Tibial nerve (tissue), 4 donors: Measurements from ENCODE around the gene HECTD1. TPM values are rescaled to one million over a fixed set of nuclear protein-coding genes. Genes with fewer than 3 reads are reported as not detected.

ENCODE experiments used
- DNase-seq, 2 donors: peaks; one replicate each; pipeline ENCODE4 v3.0.0-alpha.2; 2019; ENCODE audit warnings: low spot score in 2 of 2
- H3K27ac ChIP-seq, 4 donors: fragments of 200-600 bp; sonication (generic) in 3 of 4; one replicate each; pipeline ENCODE4 v1.5.1; 2017 to 2019; ENCODE audit warnings: mild to moderate bottlenecking in 1 of 4
- H3K27me3 ChIP-seq, 2 donors: fragments of 200-600 bp; sonication (generic) in 1 of 2; one replicate each; pipeline versions ENCODE4 v1.5.1 to v1.6.0; 2017 to 2019
- H3K36me3 ChIP-seq, 3 donors: fragments of 200-600 bp; sonication (generic); one replicate each; pipeline ENCODE4 v1.5.1; 2018 to 2019
- H3K4me1 ChIP-seq, 4 donors: fragments of 200-600 bp; sonication (generic) in 3 of 4; one replicate each; pipeline ENCODE4 v1.5.1; 2017 to 2019
- H3K4me3 ChIP-seq, 4 donors: fragments of 200-600 bp; sonication (generic) in 3 of 4; one replicate each; pipeline ENCODE4 v1.5.1; 2017 to 2019; ENCODE audit warnings: mild to moderate bottlenecking in 1 of 4, moderate library complexity in 1 of 4
- H3K9me3 ChIP-seq, 4 donors: fragments of 200-600 bp; sonication (generic) in 3 of 4; one replicate each; pipeline ENCODE4 v1.5.1; 2017 to 2019
- EP300 ChIP-seq, 2 donors: sonication (generic); formaldehyde crosslinking; IDR thresholded peaks; one replicate each; pipeline ENCODE4 v1.6.1; 2017; ENCODE audit warnings: antibody characterized with exemption in 2 of 2, mild to moderate bottlenecking in 1 of 2
- POLR2A ChIP-seq, 2 donors: fragments of 450-650 bp; IDR thresholded peaks; one replicate each; pipeline ENCODE4 v1.6.1; 2017; ENCODE audit warnings: antibody characterized with exemption in 2 of 2, mild to moderate bottlenecking in 2 of 2, moderate library complexity in 2 of 2
- WGBS, 2 donors: methylation state at CpG; one replicate each; pipeline ENCODE4 v1.1.5; 2018; 5-methylcytosine and 5-hydroxymethylcytosine counted together
- total RNA-seq, 4 donors: library from RNA; depleted of rRNA; stranded (reverse); fragments of >200 nt; gene quantifications; one replicate each; pipeline ENCODE4 v1.1.0, GENCODE V29; 2016
- TF ChIP-seq, protein P1 (sequence below), 5 experiments: fragments of 200-600 bp in 3 of 5; fragments of 450-650 bp in 2 of 5; sonication (generic) in 3 of 5; IDR thresholded peaks; one replicate each; pipeline ENCODE4 v1.5.1; 2016 to 2019; ENCODE audit warnings: antibody characterized with exemption in 5 of 5, mild to moderate bottlenecking in 3 of 5, moderate library complexity in 2 of 5

The HECTD1 gene
- total RNA-seq, 4 donors from 2014 or later: 183 to 225 (median 207) TPM

DNA sequence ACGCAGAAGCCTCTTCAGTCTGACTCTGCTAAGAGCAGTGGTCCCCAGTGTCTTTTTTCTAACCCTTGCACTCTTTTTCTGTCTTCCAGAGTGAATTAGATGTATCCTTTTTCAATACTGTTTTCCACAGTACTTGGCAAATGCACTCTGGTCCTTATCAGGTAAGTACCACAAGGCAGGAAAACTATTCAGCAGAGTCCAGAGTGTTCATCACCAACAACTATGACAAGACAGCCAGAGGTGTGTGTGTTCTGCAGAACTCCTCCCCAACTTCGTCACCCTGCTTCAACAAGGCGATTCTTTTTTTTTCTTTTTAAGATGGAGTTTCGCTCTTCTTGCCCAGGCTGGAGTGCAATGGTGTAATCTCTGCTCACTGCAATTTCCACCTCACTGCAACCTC is 127.1 kb downstream of the HECTD1 start:
- DNase-seq: no peak
- 87 to 89% methylated on average over 4 of the region's 4 CpGs for WGBS, 2 donors
- TF ChIP-seq POLR2A (IDR thresholded peaks at IDR 0.05) (no peak), EP300 (IDR thresholded peaks at IDR 0.05) (no peak)
- TF ChIP-seq, protein P1, sequence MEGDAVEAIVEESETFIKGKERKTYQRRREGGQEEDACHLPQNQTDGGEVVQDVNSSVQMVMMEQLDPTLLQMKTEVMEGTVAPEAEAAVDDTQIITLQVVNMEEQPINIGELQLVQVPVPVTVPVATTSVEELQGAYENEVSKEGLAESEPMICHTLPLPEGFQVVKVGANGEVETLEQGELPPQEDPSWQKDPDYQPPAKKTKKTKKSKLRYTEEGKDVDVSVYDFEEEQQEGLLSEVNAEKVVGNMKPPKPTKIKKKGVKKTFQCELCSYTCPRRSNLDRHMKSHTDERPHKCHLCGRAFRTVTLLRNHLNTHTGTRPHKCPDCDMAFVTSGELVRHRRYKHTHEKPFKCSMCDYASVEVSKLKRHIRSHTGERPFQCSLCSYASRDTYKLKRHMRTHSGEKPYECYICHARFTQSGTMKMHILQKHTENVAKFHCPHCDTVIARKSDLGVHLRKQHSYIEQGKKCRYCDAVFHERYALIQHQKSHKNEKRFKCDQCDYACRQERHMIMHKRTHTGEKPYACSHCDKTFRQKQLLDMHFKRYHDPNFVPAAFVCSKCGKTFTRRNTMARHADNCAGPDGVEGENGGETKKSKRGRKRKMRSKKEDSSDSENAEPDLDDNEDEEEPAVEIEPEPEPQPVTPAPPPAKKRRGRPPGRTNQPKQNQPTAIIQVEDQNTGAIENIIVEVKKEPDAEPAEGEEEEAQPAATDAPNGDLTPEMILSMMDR (IDR thresholded peaks at IDR 0.05): no peak
- H3K27me3 ChIP-seq: no peaks in the 10 kb centered on the region
- H3K9me3 ChIP-seq: no peaks in the 10 kb centered on the region
- peaks cover 0 to 6% (median 0%) of the 10 kb centered on the region in 4 donors for H3K4me1 ChIP-seq
- no peak overlapping the region for H3K27ac ChIP-seq
- peaks cover 0 to 25% (median 0%) of the 10 kb centered on the region in 3 donors for H3K36me3 ChIP-seq
- H3K4me3 ChIP-seq: no peak overlapping the region

- H3K9me3 ChIP-seq: no peaks in the 10 kb centered on the region
Observed at GRCh38 chr14:31080056-31080455, 127.5 kb downstream of the HECTD1 start.

GRCh38 chr14:31078766-31079165 is 128.8 kb downstream of the HECTD1 start:
- Histone ChIP-seq H3K9me3 (no peaks in the 10 kb centered on the region), H3K4me1 (peaks cover 0 to 6% (median 0%) of the 10 kb centered on the region in 4 donors), H3K27ac (no peak overlapping the region), H3K36me3 (peaks cover 0 to 27% (median 0%) of the 10 kb centered on the region in 3 donors), H3K4me3 (no peak overlapping the region), H3K27me3 (no peaks in the 10 kb centered on the region)
- 31 to 36% methylated on average over 2 of the region's 2 CpGs for WGBS, 2 donors
- DNase-seq: no peak
- TF ChIP-seq, protein P1 (IDR thresholded peaks at IDR 0.05): no peak
- no peak for TF ChIP-seq EP300 (IDR thresholded peaks at IDR 0.05)

More at GRCh38 chr14:31080056-31080455, 127.5 kb downstream of the HECTD1 start:
- H3K27me3 ChIP-seq: no peaks in the 10 kb centered on the region
- WGBS, 2 donors: 57 to 60% methylated on average over 3 of the region's 3 CpGs
- peaks cover 0 to 25% (median 0%) of the 10 kb centered on the region in 3 donors for H3K36me3 ChIP-seq
- H3K4me3 ChIP-seq: no peak overlapping the region
- H3K27ac ChIP-seq: no peak overlapping the region
- peaks cover 0 to 6% (median 0%) of the 10 kb centered on the region in 4 donors for H3K4me1 ChIP-seq
- TF ChIP-seq POLR2A (IDR thresholded peaks at IDR 0.05) (no peak), EP300 (IDR thresholded peaks at IDR 0.05) (no peak)
- TF ChIP-seq, protein P1 (IDR thresholded peaks at IDR 0.05): no peak
- no peak for DNase-seq

DNA sequence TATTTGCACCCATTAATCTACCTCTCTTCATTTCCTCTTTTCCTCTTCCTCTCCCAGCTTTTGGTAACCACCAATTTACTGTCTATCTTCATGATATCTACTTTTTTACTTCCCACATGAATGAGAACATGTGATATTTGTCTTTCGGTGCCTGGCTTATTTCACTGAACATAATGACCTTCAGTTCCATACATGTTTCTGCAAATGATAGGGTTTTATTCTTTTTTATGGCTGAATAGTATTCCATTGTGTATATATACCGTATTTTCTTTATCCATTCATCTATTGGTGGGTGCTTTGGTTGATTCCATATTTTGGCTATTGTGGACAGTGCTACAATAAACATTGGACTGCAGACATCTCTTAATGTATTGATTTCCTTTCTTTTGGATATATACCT is 132.4 kb downstream of the HECTD1 start:
- no peaks in the 10 kb centered on the region for H3K27me3 ChIP-seq
- 92 to 96% methylated on average over 2 of the region's 2 CpGs for WGBS, 2 donors

DNA sequence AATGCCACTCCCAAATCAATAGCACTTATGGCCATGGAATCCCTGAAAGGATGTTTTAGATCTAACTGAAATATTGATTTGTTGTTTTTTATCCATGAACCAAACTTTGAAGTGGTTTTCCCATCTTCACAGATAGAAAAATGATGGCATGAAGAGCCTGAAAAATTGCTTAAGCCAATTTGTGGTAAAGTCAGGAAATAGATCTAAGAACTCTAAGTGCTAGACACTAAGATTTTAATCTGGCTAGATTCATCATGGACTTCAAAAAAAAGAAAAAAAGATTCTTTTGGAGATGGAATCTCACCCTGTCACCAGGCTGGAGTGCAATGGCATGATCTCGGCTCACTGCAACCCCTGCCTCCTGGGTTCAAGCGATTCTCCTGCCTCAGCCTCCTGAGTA is 136.4 kb downstream of the HECTD1 start:
- no peak for DNase-seq
- TF ChIP-seq POLR2A (IDR thresholded peaks at IDR 0.05) (no peak), EP300 (IDR thresholded peaks at IDR 0.05) (no peak)
- TF ChIP-seq, protein P1 (IDR thresholded peaks at IDR 0.05): no peak
- no peaks in the 10 kb centered on the region for H3K27me3 ChIP-seq
- no peak overlapping the region for H3K27ac ChIP-seq
- 96 to 98% methylated on average over 2 of the region's 2 CpGs for WGBS, 2 donors
- H3K36me3 ChIP-seq: peaks cover 0 to 53% (median 0%) of the 10 kb centered on the region in 3 donors
- no peak overlapping the region for H3K4me3 ChIP-seq
- no peaks in the 10 kb centered on the region for H3K9me3 ChIP-seq
- peaks cover 0 to 6% (median 0%) of the 10 kb centered on the region in 4 donors for H3K4me1 ChIP-seq

More for the DNA sequence above, 132.4 kb downstream of the HECTD1 start:
- H3K36me3 ChIP-seq: peaks cover 0 to 44% (median 0%) of the 10 kb centered on the region in 3 donors
- no peak overlapping the region for H3K27ac ChIP-seq
- no peak overlapping the region for H3K4me3 ChIP-seq
- peaks cover 0 to 6% (median 0%) of the 10 kb centered on the region in 4 donors for H3K4me1 ChIP-seq
- DNase-seq: no peak
- H3K9me3 ChIP-seq: no peaks in the 10 kb centered on the region
- TF ChIP-seq EP300 (IDR thresholded peaks at IDR 0.05) (no peak), POLR2A (IDR thresholded peaks at IDR 0.05) (no peak)
- TF ChIP-seq, protein P1 (IDR thresholded peaks at IDR 0.05): no peak
